Activated naive CD8-positive, alpha-beta T cell treated with anti-CD3 and anti-CD28 coated beads for 36 hours (primary cell): Measurements from ENCODE around the gene ARHGAP33. TPM values are rescaled to one million over a fixed set of nuclear protein-coding genes. Genes with fewer than 3 reads are reported as not detected.

Experiments used
- total RNA-seq, 2 experiments: library from RNA; stranded (reverse); gene quantifications; one replicate each; pipeline ENCODE4 v1.2.3, GENCODE V29; 2021

Gene ARHGAP33
- total RNA-seq, 2 experiments from 2014 or later: 15.0 to 16.3 TPM

Other genes with a start within 250 kb of the ARHGAP33 start
- not detected for gene SBSN, start 247.3 kb upstream of the ARHGAP33 start, total RNA-seq
- not detected for gene GAPDHS, start 242.1 kb upstream of the ARHGAP33 start, total RNA-seq
- 10 to 100 TPM; 74.4 to 81.6 TPM for gene TMEM147, start 229.9 kb upstream of the ARHGAP33 start, total RNA-seq
- gene ATP4A, start 211.9 kb upstream of the ARHGAP33 start, total RNA-seq: not detected
- gene PMIS2, start 189.4 kb upstream of the ARHGAP33 start, total RNA-seq: not detected
- 10 to 100 TPM; 37.9 to 44.6 TPM for gene HAUS5, start 162.8 kb upstream of the ARHGAP33 start, total RNA-seq
- 10 to 100 TPM; 91.7 to 99.1 TPM for gene RBM42, start 146.5 kb upstream of the ARHGAP33 start, total RNA-seq
- 1 to 10 TPM; 1.5 to 2.3 TPM for gene ETV2, start 133.8 kb upstream of the ARHGAP33 start, total RNA-seq
- 100 to 1,000 TPM; 414 to 433 TPM for gene COX6B1, start 127.2 kb upstream of the ARHGAP33 start, total RNA-seq
- gene UPK1A, start 109.0 kb upstream of the ARHGAP33 start, total RNA-seq: 1 to 10 TPM; 1.6 to 1.8 TPM
- gene ZBTB32, start 71.0 kb upstream of the ARHGAP33 start, total RNA-seq: 100 to 1,000 TPM; 220 to 238 TPM
- gene KMT2B, start 57.6 kb upstream of the ARHGAP33 start, total RNA-seq: 10 to 100 TPM; 42.2 to 45.5 TPM
- 10 to 100 TPM; 79.2 to 80.6 TPM for gene IGFLR1, start 33.1 kb upstream of the ARHGAP33 start, total RNA-seq
- gene U2AF1L4, start 30.1 kb upstream of the ARHGAP33 start, total RNA-seq: 10 to 100 TPM; 42.3 to 43.9 TPM
- gene PSENEN, start 29.9 kb upstream of the ARHGAP33 start, total RNA-seq: 10 to 100 TPM; 38.5 to 41.6 TPM
- gene LIN37, start 27.0 kb upstream of the ARHGAP33 start, total RNA-seq: 1 to 10 TPM; 5.1 to 7.0 TPM
- gene HSPB6, start 18.5 kb upstream of the ARHGAP33 start, total RNA-seq: under 1 TPM; 0.39 to 0.78 TPM
- 10 to 100 TPM; 29.9 to 33.3 TPM for gene PROSER3, start 17.4 kb upstream of the ARHGAP33 start, total RNA-seq
- gene PRODH2, start 37.3 kb downstream of the ARHGAP33 start, total RNA-seq: not detected
- under 1 TPM; 0.36 to 0.49 TPM for gene NPHS1, start 76.9 kb downstream of the ARHGAP33 start, total RNA-seq
- 1 to 10 TPM; 2.3 to 2.4 TPM for gene KIRREL2, start 81.3 kb downstream of the ARHGAP33 start, total RNA-seq
- under 1 TPM; 0.68 to 0.88 TPM for gene APLP1, start 93.0 kb downstream of the ARHGAP33 start, total RNA-seq
- 10 to 100 TPM; 72.2 to 73.7 TPM for gene NFKBID, start 125.0 kb downstream of the ARHGAP33 start, total RNA-seq
- 10 to 100 TPM; 44.9 to 53.8 TPM for gene HCST, start 127.0 kb downstream of the ARHGAP33 start, total RNA-seq
- gene TYROBP, start 132.7 kb downstream of the ARHGAP33 start, total RNA-seq: not detected
- 1 to 10 TPM; 5.8 to 7.1 TPM for gene LRFN3, start 160.8 kb downstream of the ARHGAP33 start, total RNA-seq
- 10 to 100 TPM; 22.6 to 23.1 TPM for gene SDHAF1, start 219.6 kb downstream of the ARHGAP33 start, total RNA-seq
- gene SYNE4, start 233.2 kb downstream of the ARHGAP33 start, total RNA-seq: 1 to 10 TPM in 1 of 2 experiments, under 1 TPM in 1; 0.99 to 1.8 TPM
- 10 to 100 TPM; 35.0 to 35.5 TPM for gene ALKBH6, start 238.6 kb downstream of the ARHGAP33 start, total RNA-seq